HS-5 (cell line): ENCODE measurements around the gene WWOX.

Source experiments
- DNase-seq: peaks from one replicate; pipeline ENCODE4 v3.0.0-alpha.2; 2012; ENCODE audit warnings: low read depth

Gene WWOX

DNA sequence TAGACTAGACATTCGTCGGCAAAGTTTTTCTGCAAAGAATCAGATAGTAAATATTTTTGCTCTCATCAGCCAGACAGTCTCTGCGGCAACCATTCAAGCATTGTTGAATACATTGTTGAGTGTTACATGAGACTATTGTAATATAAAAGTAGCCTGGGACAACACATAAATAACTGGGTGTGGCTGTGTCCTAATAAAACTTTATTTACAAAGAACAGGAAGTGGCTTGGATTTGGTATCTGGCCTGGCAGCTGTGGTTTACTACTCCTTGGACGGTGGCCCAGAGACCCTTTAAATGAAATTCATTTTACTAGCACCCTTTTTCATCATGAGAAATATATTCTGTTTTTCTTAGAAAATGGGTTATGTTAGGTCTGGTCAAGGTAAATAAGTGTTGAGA lies 297.2 kb downstream of the WWOX start:
- no peak for DNase-seq

DNA sequence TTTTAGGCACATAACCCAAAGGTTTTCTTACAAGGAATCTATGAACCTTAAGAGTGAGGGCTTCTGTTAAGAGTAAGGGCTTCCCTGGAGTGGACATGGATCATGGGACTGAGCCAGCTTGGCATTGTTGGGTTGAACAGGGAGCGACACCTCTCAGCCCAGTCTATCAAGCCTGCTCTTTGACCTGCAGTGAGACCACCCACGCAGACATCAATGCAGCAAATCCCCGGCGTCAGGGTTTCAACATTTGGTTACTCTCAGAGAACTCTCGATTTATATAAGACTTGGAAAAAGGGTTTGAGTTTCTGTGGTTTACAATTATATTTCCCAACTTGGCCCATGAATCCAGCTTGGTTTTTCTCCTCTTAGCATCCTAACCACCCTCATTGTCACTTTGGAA lies 299.9 kb downstream of the WWOX start:
- DNase-seq, result no peak

DNA sequence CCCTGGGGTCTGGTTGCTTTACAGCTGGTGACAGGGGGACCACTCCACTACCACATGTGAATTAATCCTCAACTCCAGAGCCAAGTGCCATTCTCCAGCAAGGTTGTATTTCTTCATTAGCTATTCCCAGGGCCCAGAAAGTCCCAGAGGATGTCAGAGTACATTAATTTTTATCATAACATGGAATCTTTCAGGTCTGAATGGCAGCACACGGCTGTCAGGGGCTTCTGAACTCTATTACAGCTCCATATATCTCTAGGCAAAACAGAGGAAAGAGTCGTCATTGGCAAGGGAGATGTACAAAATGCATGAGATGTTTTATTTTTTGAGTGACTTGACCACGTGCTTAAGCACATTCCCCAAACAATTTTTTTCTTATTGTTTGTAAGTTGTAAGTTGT lies 303.4 kb downstream of the WWOX start:
- DNase-seq, result no peak

DNA sequence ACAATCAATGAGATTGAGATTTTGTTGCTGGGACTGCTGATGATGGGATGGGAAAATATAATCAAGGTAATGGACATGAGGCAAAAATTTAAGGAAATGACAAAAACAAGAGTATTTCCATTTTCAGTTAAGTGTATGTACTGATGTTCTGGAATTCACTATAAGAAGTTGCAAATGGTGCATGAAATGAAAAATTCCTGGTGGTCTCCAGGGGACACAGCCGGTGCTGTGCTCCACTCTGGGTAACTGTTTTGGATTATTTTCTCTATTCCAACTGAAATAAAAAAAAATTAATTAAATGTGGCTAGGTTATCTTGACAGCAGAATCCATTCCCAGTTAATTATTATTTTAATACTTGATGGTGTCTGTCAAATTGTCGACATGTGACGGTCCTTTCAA lies 305.6 kb downstream of the WWOX start:
- no peak for DNase-seq

DNA sequence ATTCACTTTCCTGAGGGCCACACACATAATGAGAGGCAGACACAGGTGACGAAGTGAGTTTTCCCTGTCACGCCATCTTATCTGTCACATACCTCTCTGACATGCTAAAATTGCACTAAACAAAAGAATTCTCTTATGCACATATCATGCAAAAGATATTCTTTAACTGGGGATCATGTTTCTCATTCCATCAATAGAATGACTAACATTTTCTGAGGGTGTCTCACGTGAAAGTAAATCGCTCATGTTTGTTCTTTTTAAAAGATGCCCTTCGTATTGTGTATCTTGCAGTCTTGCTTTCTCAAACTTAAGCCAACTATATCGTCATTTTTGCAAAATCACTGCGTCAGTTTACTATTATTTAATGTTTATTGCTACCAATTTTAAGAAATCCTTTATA lies 306.4 kb downstream of the WWOX start:
- no peak for DNase-seq

DNA sequence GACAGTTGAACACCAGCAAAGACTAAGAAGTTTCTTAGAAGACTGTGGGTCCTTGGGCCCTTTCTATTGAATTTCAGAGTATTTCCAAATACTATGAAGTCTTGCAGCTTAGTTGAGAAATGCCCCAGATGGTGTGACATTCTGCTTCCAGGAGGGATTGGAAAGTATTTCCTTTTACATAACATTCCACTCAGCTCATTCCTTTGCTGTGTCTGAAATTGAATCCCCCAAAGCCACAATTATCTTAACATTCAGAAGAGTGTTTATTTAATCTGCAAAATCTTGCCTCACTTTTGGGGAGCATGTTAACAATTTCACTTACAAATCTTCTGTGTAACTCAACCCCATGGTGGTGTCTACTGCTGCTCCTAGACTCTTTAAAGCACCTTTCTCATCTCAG lies 307.7 kb downstream of the WWOX start:
- DNase-seq, result no peak

DNA sequence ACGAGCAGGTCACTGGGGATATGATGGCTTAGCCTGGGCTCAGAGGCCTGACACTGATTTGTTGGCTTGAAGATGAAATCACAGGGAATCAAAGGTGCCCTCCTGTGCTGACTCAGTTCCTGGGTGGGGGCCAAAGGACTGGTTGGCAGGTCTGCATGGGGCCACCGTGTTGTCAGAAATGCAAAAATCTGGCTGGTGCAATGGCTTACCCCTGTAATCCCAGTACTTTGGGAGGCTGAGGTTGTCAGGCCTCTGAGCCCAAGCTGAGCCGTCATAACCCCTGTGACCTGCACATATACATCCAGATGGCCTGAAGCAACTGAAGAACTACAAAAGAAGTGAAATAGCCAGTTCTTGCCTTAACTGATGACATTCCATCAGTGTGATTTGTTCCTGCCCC lies 314.2 kb downstream of the WWOX start:
- no peak for DNase-seq

DNA sequence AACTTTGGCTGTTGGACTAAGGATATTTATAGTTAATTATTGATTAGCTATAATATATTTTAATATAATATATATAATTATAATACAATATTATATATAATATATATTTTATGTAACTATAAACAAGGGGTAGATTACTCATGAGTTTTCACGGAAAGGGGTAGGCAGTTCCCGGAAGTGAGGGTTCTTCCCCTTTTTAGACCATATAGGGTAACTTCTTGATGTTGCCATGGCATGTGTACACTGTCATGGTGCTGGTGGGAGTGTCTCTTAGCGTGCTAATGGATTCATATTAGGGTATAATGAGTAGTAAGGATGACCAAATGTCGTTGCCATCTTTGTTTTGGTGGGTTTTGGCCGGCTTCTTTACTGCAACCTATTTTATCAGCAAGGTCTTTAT lies 315.6 kb downstream of the WWOX start:
- no peak for DNase-seq

DNA sequence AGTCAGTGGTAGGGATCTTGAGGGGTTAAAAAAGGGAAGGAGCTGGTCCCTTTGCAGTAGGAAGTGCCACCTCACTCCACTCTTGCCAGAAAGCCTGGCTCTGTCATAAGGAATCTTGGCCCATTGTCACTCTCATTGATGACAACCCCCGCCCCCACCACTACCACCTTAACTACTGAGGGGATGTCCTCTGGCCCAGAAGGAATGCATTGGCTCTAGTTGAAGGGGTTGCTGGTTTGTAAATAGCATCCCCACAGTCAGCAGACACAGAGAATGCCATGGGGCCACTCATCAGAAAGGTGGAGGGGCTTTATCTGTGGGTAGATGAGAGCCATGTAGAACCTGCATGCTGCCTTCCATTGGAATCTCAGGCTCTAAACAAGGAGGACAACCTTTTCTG lies 316.2 kb downstream of the WWOX start:
- no peak for DNase-seq

DNA sequence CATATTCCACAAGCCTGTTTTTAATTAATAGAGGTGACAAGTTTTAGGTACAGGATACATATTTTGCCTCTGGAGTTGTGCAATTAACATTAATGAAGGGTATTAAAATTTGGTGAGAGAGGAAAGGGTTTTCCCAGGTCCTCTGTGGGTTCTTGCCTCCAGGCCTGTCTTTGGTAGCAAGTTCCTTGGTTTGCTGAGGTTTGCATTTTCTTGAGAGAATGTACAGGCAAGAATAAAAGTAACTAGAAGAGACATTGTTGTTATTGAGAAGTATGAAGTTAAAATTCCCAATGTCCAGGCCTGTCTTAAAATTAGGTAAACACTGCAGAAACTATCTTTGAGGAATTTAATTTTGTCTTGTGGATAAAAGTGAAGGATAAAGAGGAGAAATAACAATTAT lies 316.9 kb downstream of the WWOX start:
- no peak for DNase-seq

DNA sequence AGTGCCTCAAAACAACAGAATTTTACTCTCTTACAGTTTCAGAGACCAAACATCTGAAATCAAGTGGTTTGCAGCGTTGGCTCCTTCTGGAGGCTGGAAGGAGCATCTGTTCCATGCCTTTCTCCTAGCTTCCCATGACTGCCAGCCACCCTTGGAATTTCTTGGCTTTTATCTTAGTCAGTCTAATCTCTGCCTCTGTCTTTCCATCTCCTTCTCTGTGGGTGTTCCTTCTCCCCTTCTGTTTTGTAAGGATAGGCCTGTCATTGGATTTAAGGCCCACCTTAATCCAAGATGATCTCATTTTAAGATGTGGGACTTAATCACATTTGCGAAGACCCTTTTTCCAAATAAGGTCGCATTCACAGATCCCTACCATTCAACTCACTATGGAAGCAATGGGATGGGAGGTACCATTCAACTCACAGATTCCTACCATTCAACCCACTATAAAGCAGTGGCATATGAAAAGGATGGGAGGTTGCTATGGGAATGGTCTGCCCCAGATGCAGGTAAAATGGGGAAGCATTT lies 321.8 kb downstream of the WWOX start:
- DNase-seq, result no peak

DNA sequence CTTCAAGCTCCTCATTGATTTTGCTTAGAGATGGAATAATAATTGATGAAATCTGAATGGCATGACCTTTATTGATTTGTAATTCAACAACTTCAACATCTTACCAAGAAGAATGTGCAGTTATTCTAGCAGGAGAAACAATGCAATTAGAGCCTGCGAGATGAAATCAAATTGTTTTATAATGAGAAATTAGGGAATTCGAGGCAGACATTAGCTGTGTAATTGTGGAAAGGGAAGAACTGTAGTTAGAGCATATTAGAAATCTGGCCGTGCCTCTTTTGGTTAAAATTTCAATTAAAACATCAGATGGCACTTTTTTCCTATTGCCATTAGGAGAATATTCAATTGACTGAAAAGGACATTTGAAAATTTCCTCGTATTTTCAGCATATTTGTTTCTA lies 325.8 kb downstream of the WWOX start:
- DNase-seq, result no peak

DNA sequence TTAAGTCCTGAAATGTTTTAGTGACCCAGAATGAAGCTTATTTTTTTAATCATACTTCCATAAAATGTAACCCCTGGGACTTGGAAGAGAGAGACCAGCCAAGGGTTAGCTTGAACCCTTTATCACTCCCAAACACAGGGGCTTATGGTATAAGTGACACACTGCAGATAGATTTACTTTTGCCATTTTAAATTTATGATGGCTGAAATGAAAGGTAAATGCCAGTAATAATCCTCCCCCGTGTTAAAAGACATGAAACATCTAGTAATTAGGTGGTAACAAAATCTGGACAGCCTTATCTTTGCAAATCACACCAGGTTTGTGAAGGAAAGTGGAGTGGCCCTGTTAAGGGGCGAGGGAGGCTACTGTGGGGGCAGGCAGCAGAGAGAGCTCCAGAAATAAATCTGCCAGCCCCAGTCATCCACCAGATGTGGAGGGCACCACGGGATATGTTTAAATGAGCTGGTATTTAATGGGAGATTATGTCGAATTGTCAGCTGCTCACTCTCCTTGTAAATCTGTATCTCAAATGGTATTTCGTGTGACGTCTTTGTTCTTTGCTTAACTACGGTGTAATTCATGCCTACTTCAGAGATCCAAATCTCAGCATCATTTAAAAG lies 326.5 kb downstream of the WWOX start:
- no peak for DNase-seq

DNA sequence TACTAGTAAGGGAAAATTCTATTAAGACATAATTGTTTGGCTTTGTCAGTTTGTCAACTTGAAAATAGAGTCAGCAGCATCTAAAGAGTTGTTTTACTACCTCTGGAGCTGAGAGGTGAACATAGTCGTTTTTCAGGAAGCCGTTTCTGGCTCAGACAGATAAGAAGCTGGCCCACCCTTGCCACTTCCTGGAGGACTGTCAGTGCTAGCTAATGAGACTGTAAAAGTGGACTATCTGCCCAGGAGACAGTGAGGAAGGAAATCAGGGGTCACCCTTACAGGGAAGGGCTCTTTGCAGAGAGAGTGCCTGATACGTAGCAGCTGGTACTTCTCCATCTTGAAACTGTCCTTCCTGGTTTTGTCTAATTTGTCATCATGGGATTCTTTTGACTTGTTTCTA lies 328.7 kb downstream of the WWOX start:
- no peak for DNase-seq

DNA sequence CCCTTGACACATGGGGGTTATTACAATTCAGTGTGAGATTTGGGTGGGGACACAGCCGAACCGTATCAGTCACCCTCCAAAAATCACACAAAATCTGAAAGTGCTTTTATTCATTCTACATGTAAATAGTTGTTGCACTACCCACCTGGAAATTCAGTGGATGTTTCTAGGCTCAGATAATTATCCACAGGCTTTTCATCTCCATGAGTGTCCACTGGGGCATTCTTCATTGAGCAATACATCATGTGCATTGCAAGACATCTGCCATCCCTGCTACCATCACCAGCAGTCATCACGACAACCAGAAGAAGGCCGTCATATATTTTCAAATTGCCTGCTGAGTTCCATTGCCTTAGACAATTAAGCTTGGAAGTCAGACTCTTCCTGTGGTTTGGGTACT lies 330.8 kb downstream of the WWOX start:
- DNase-seq, result no peak

DNA sequence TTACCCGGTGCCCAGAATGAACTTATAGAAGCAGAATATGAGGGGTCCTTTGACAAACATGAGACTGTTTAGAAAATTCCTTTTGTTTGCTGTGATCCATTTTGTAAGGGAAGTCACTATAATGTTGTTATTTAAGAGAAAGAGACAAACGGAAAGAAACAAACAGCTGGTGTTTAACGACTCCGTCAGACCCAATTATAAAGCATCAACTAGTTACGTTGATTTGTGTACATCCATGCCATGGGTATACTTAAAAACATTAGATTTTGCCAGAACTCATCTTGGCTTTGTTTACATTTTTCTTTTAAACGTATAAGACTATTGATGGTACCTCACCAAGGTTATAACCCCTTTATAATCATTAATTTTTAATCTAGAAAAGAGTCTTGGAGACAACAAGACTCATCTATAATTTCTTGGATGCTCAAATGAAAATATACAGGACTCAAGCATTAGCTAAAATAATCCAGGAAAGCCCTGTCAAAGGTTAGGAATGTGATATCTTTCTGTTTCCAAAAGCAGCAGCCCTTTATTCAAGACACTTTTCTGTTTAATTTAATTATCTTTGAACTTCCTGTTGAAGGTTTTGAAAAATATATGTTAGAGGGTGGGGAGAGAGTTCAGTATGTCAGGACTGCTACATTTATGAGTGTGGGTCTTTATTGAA lies 331.7 kb downstream of the WWOX start:
- DNase-seq, result no peak

DNA sequence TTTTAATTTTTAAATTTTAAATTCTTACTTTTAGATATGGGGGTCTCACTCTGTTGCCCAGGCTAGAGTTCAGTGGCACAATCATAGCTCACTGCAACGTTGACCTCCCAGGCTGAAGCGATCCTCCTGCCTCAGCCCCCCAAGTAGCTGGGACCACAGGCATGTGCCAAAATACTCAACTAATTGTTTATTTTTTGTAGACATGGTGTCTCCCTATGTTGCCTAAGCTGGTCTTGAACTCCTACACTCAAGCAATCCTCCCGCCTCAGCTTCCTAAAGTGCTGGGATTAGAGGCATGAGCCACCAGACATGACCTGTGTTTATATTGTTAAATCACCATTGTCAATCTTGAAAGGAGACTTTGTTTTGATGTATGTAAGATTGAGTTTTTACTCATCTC lies 332.2 kb downstream of the WWOX start:
- no peak for DNase-seq

DNA sequence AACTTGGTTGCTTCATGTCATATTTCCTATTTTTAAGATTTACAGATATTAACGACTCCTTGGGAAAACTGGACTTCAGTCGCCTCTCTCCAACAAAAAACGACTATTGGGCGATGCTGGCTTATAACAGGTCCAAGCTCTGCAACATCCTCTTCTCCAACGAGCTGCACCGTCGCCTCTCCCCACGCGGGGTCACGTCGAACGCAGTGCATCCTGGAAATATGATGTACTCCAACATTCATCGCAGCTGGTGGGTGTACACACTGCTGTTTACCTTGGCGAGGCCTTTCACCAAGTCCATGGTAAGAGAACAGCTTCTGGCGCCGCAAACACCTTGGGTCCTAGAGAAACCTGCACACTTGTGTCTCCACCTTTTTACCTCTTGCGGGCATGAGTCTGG lies 333.0 kb downstream of the WWOX start:
- DNase-seq, result no peak

DNA sequence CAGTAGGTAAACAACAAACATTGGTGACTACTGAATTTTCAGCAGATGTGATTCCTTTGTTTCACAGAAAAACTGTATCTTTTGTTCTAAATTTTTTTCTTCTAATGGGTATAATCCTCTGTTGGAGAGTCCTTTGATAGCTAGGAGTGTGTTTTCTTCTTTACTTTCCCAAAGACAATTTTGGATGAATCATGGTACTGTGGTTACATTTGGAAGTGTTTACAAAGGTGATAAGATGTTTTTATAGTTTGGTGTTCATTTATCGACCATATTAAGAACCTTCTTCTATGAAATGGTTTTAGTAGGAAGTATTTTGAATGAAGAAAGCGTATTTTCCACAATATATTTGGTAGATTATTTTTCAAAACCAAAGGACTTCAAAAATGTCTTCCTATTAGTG lies 333.7 kb downstream of the WWOX start:
- DNase-seq, result no peak

DNA sequence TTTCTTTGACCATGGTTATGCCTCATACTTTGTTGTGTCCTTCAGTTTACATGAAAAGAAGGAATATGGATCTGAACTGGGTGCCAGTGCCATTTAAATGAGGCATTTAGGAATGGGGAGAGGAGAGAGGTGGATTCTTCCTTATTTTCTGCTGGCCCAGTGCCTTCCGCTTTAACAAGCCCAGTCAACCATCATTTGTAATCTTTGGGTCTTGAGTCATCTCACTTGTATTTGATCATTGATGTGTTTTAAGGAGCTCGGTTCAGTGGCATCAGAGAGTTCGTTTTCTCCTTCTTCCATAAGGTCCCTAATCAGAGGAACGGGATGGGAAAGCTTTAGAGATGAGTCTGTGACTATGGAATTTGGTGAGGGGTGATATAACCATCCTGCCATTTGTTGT lies 334.9 kb downstream of the WWOX start:
- no peak for DNase-seq

DNA sequence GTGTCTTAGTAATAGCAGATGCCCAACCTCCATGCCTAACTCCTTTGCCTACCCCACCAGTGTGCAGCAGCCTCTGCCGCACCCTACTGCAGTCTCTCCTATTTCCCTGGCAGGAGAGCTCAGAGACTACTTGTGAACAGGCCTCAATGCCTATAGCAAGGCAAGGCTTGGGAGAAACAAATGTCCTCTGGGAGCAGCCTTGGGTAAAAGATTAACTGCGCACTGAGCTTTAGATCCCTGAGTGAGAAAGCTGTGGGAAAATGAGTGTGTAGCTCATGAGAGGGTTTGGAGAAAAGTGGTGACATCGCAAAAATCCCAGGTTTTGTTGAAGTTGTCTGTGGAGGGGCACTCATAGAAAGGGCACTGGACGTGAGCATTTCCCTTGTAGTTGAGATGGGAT lies 335.8 kb downstream of the WWOX start:
- no peak for DNase-seq

DNA sequence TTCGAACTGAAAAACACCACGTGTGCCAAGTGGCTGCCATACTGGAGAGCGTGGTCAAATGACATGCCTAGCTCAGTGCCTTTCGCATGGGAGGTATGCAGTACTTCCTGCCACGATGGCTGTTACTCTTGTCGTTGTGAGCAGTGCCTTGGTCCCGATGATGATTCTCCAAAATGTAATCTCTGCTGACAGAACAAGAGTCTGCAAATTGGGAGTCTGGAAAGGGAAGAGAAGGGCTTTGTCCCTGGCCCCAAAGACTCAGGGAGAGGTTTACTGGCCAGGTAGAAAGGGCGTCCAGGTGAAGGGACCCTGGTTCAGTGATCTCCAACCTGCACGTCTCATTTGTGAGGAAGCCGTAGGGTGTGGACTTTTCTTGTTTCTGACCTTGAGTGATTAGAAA lies 336.6 kb downstream of the WWOX start:
- no peak for DNase-seq

DNA sequence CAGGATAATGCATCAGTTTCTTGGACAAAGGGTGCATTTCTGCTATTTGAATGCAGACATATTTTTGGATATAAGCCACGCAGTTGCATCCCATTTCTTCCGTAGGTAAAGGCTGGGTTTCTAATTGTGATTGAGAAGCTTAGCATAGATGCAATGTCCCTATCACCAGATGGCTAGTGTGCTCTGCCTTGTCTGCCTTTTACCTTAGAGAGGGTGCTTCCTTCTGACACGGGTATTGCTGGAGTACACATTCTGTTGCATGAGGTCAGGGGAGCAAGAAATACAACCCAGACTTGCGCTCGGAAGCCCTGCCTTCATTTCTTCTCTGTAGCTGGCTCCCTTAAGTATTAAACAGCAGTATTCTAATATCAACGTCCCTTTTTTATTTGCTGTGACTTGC lies 337.4 kb downstream of the WWOX start:
- no peak for DNase-seq

DNA sequence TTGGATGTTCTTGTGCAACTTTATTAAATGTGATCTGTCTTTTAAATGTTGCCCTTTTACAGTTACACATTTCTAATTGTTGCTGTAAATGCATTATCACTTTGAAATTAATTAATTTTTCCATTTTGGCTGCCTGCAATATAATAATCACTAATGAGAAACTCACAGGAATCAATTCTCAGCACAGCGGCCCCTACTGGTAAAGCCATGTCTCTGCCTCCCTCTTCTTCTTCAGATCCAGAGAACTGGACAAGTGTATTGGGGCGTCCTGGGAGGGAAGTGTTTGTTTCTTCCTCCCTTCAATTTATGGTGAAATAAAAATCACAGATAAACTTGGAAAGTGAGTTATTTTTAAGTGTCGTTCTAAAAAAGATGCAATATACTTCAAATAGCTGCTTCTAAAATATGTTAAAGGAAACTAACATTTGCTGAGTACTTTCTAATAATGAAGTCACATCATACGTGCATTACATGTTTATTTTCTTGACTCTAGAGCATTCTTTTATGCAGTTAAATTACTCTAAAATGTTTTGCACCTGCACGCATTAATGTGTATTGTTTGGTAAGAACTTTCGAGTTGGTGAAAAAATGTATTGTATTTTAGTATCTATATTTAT lies 338.0 kb downstream of the WWOX start:
- no peak for DNase-seq
